ENCODE measurements around the gene SPSB4.

The SPSB4 gene

GRCh38 chr3:141123677-141124410 is 72.7 kb downstream of the SPSB4 start:
- H3K4me3 ChIP-seq (ENCODE audit: low read depth, low read length): no peak overlapping the region
- no peak for TF ChIP-seq CTCF (IDR thresholded peaks at IDR 0.05; ENCODE audit: low read depth, low read length)
- in situ Hi-C loops (cut with HindIII; ENCODE audit: low sequenced_read_pairs): no loop called here
- no peak for DNase-seq (ENCODE audit: low read depth, low spot score)

- no peak overlapping the region for H3K4me3 ChIP-seq (ENCODE audit: low read depth, low read length)
- no peak for TF ChIP-seq CTCF (IDR thresholded peaks at IDR 0.05; ENCODE audit: low read depth, low read length)
- DNase-seq (ENCODE audit: low read depth, low spot score): no peak
- in situ Hi-C loops (cut with HindIII; ENCODE audit: low sequenced_read_pairs): no loop called here
These were observed 73.6 kb downstream of the SPSB4 start for GRCh38 chr3:141124715-141125114.

GRCh38 chr3:141125351-141125750 is 74.2 kb downstream of the SPSB4 start:
- no peak overlapping the region for H3K4me3 ChIP-seq (ENCODE audit: low read depth, low read length)
- no peak for DNase-seq (ENCODE audit: low read depth, low spot score)
- TF ChIP-seq CTCF (IDR thresholded peaks at IDR 0.05; ENCODE audit: low read depth, low read length): no peak
- in situ Hi-C loops (cut with HindIII; ENCODE audit: low sequenced_read_pairs): no loop called here

- H3K4me3 ChIP-seq (ENCODE audit: low read depth, low read length): no peak overlapping the region
- no peak for TF ChIP-seq CTCF (IDR thresholded peaks at IDR 0.05; ENCODE audit: low read depth, low read length)
- in situ Hi-C loops (cut with HindIII; ENCODE audit: low sequenced_read_pairs): no loop called here
These were observed 75.7 kb downstream of the SPSB4 start for GRCh38 chr3:141126661-141127343.

GRCh38 chr3:141127344-141128125 is 76.4 kb downstream of the SPSB4 start:
- in situ Hi-C loops (cut with HindIII; ENCODE audit: low sequenced_read_pairs): no loop called here
- DNase-seq (ENCODE audit: low read depth, low spot score): no peak
- no peak for TF ChIP-seq CTCF (IDR thresholded peaks at IDR 0.05; ENCODE audit: low read depth, low read length)
- H3K4me3 ChIP-seq (ENCODE audit: low read depth, low read length): no peak overlapping the region

More at GRCh38 chr3:141126661-141127343, 75.7 kb downstream of the SPSB4 start:
- DNase-seq (ENCODE audit: low read depth, low spot score): no peak

- no peak overlapping the region for H3K4me3 ChIP-seq (ENCODE audit: low read depth, low read length)
- in situ Hi-C loops (cut with HindIII; ENCODE audit: low sequenced_read_pairs): no loop called here
- TF ChIP-seq CTCF (IDR thresholded peaks at IDR 0.05; ENCODE audit: low read depth, low read length): no peak
- no peak for DNase-seq (ENCODE audit: low read depth, low spot score)
These were observed 77.1 kb downstream of the SPSB4 start for GRCh38 chr3:141128126-141128777.

All from astrocyte of the spinal cord (primary cell).